ENCODE data around the gene FRMD8.

The FRMD8 gene

DNA sequence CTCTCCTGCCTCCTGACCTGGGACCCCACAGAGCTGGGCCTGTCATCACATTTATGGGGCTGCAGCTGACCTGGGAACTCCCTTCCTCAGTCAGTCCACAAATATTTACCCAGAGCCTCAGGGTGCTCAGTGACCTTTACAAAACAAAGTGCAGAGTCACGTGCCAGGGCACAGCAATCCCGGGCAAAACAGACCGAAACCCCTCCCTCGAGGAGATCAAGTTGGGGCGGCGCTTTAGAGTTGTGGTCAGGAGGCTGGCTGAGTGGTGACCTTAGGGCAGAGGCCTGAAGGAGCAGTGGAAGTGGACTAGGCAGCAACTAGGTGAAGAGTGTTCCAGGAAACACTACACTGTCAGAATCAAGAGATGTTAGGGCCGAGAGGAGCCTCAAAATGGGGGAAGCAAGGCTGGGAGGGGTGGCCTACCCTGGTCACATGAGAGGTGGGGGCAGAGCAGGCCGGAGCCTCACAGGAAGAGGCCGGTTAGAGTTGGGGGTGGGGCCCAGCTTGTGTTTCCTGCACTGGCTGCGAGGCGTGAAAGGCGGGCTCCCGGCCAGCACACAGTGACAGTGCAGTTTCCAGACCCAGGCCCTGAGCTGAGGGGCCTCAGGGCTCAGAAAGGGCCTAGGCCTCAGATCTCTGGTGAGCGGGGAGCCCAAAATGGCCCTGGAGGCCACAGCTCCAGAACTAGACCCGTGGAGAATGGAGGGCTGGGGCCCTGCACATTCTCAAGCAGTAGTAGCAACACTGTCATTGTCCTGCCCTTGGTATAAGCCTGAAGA is 32.4 kb downstream of the FRMD8 start:
- TF ChIP-seq GATA1 (IDR thresholded peaks at IDR 0.05; ENCODE audit: low read depth, low read length) (no peak), POLR2A (IDR thresholded peaks at IDR 0.05; ENCODE audit: low read length) (peak; percentile 92)
- peak; percentile 100 for DNase-seq

DNA sequence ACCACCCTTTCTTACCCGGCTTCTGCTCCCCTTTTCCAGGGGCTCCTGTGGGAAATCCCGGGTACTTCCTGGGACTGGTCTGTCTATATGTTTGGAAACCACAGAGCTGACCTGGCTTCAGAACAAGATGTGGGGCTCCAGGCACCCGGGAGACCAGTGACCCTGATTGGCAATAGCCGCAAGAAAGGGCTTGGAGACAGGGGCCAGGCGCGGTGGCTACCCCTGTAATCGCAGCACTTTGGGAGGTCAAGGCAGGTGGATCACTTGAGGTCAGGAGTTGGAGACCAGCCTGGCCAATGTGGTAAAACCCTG is 33.0 kb downstream of the FRMD8 start:
- DNase-seq: no peak
- TF ChIP-seq GATA1 (IDR thresholded peaks at IDR 0.05; ENCODE audit: low read depth, low read length): no peak
- TF ChIP-seq POLR2A (IDR thresholded peaks at IDR 0.05; ENCODE audit: low read length): no peak

DNA sequence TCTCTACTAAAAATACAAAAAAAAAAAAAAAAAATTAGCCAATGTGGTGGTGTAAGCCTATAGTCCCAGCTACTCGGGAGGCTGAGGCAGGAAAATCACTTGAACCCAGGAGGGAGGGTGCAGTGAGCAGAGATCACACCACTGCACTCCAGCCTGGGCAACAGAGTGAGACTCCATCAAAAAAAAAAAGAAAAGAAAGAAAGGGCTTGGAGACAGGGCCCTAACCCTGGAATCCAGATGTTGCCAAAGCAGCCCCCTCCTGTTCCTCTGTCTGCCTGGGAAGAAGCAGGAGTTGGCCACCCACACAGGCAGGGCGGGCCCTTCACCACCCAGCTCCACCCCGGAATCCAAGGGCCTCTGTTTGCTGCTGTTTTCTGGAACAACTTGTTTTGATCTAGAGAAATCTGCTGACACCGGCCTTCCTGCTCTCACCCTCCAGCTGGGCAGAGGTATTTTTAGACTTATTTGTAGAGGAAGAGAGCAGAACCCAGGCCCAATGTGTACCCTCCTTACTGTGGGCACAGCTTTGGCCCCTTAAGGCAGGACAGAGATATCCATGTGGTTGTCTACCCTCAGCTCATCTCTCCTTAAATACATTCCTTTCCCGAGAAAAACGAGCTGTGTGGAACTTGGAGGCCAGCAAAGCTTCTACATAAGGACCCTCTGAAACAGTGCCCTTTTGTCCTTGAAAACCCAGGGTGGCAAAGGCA is 33.5 kb downstream of the FRMD8 start:
- TF ChIP-seq GATA1 (IDR thresholded peaks at IDR 0.05; ENCODE audit: low read depth, low read length) (no peak), POLR2A (IDR thresholded peaks at IDR 0.05; ENCODE audit: low read length) (peak; percentile 83)
- DNase-seq: peak; percentile 86 to 93

DNA sequence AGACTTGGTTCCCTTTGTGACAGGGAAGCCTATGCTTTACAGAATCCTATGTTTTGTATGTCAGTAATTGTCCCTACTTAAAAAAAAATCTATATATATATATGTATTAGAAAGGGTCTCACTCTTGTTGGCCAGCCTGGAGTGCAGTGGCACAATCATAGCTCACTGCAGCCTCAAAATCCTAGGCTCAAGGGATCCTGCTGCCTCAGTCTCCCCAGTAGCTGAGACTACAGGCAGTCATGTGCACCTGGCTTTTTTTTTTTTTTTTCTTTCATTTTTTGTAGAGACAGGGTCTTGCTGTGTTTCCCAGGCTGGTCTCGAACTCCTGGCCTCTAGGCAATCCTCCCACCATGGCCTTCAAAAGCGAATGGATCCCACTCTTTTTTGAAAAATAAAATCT is 34.1 kb downstream of the FRMD8 start:
- DNase-seq: no peak
- TF ChIP-seq POLR2A (IDR thresholded peaks at IDR 0.05; ENCODE audit: low read length) (no peak), GATA1 (IDR thresholded peaks at IDR 0.05; ENCODE audit: low read depth, low read length) (no peak)

DNA sequence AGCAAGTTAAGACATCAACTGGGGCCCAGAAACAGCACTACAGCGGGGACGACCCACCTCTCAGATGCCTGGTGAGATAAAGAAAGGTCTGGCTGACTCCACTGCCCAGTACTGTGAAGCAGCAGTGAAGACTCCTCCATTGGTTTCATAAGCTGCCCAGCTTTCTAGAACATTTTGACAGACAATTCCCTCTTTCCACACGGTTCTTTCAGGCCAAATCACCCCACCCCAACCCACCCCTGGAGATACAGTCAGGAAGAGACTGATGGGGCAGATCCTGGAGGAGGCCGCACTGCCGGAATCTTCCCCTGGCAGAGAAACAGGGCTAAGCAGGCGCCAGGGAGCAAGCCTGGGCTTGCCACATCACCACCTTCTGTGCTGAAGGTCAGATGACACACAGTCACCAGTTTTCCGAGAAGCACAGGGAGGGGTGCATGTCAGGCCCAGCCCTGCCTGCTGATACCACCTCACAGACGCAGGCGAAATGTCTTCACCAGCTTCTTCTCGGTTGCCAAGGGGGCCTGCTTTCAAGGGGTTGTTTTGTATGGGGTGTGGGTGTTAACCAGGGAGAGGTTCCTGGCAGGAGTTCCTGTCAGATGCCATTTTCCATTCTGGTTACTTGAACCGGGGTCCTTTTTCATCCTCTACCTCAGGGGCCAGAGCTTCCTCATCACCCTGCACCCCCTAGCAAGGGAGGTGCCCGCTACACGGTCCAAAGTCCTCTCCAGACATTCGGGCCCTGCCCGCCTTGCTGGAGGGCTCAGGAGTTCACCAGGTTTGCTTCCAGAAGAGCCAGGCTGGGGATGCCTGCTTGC is 34.7 kb downstream of the FRMD8 start:
- no peak for TF ChIP-seq GATA1 (IDR thresholded peaks at IDR 0.05; ENCODE audit: low read depth, low read length)
- TF ChIP-seq POLR2A (IDR thresholded peaks at IDR 0.05; ENCODE audit: low read length): peak; percentile 97
- peak; percentile 98 for DNase-seq

DNA sequence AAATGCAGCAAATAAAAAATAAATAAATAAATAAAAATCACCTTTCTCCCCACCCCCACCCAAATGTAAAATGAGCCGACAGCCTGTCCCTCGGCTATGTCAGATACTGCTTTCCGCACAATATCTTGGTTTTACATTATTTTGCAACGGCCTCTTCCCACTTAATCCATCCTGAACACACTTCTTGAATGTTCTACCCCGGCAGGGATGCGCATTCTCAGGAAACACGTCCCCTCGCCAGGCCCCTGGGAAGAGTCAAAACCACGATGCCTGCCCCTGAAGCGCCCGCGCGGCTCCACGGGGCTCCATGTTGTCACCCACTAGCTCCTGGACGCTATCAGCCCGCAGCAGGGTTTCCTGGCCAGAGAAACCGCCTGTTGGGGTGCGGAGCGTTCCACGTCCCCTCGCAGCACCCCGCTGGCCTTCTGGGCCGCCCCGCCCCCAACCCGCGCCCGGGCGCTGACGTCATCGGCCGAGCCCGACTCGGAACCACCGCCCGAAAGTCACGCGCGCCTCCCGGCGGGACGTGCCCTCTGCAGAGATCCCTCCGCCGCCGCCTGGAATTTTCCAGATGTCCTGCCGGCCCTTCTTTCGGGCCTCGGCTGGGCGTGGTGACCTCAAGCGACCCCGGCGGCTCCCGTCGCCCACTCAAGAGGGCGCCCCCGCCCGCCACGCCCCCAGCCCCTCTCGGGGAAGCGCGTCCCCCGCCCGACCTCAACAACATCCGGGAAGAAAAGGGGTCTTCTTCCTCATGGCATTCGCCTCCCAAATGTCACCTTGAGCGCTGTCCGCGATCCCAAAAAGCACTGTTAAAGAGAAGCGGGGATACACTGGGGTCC is 35.6 kb downstream of the FRMD8 start:
- TF ChIP-seq POLR2A (IDR thresholded peaks at IDR 0.05; ENCODE audit: low read length): no peak
- TF ChIP-seq GATA1 (IDR thresholded peaks at IDR 0.05; ENCODE audit: low read depth, low read length): peak; percentile 63
- peak; percentile 99 to 100 for DNase-seq

DNA sequence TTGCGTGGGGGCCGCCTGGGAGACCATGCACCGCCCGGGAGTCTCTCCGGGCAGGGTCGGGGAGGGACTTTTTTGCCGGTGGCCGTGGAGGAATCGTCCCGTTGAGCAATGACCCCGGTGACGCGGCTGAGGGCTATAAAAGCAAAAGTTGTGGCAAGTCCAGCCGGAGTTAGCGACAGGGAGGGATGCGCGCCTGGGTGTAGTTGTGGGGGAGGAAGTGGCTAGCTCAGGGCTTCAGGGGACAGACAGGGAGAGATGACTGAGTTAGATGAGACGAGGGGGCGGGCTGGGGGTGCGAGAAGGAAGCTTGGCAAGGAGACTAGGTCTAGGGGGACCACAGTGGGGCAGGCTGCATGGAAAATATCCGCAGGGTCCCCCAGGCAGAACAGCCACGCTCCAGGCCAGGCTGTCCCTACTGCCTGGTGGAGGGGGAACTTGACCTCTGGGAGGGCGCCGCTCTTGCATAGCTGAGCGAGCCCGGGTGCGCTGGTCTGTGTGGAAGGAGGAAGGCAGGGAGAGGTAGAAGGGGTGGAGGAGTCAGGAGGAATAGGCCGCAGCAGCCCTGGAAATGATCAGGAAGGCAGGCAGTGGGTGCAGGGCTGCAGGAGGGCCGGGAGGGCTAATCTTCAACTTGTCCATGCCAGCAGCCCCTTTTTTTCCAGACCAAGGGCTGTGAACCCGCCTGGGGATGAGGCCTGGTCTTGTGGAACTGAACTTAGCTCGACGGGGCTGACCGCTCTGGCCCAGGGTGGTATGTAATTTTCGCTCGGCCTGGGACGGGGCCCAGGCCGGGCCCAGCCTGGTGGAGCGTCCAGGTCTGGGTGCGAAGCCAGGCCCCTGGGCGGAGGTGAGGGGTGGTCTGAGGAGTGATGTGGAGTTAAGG is 36.4 kb downstream of the FRMD8 start, which contains the start of gene NEAT1:
TSS of gene NEAT1 (plus strand) at position 166 of the 883 bp plus-strand sequence.
- TF ChIP-seq POLR2A (IDR thresholded peaks at IDR 0.05; ENCODE audit: low read length) (peak; percentile 100), GATA1 (IDR thresholded peaks at IDR 0.05; ENCODE audit: low read depth, low read length) (no peak)
- DNase-seq: peak; percentile 94 to 98

DNA sequence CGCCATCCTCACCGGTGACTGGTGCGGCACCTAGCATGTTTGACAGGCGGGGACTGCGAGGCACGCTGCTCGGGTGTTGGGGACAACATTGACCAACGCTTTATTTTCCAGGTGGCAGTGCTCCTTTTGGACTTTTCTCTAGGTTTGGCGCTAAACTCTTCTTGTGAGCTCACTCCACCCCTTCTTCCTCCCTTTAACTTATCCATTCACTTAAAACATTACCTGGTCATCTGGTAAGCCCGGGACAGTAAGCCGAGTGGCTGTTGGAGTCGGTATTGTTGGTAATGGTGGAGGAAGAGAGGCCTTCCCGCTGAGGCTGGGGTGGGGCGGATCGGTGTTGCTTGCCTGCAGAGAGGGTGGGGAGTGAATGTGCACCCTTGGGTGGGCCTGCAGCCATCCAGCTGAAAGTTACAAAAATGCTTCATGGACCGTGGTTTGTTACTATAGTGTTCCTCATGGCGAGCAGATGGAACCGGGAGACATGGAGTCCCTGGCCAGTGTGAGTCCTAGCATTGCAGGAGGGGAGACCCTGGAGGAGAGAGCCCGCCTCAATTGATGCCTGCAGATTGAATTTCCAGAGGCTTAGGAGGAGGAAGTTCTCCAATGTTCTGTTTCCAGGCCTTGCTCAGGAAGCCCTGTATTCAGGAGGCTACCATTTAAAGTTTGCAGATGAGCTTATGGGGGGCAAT is 37.2 kb downstream of the FRMD8 start:
- TF ChIP-seq POLR2A (IDR thresholded peaks at IDR 0.05; ENCODE audit: low read length) (peak; percentile 64), GATA1 (IDR thresholded peaks at IDR 0.05; ENCODE audit: low read depth, low read length) (no peak)

DNA sequence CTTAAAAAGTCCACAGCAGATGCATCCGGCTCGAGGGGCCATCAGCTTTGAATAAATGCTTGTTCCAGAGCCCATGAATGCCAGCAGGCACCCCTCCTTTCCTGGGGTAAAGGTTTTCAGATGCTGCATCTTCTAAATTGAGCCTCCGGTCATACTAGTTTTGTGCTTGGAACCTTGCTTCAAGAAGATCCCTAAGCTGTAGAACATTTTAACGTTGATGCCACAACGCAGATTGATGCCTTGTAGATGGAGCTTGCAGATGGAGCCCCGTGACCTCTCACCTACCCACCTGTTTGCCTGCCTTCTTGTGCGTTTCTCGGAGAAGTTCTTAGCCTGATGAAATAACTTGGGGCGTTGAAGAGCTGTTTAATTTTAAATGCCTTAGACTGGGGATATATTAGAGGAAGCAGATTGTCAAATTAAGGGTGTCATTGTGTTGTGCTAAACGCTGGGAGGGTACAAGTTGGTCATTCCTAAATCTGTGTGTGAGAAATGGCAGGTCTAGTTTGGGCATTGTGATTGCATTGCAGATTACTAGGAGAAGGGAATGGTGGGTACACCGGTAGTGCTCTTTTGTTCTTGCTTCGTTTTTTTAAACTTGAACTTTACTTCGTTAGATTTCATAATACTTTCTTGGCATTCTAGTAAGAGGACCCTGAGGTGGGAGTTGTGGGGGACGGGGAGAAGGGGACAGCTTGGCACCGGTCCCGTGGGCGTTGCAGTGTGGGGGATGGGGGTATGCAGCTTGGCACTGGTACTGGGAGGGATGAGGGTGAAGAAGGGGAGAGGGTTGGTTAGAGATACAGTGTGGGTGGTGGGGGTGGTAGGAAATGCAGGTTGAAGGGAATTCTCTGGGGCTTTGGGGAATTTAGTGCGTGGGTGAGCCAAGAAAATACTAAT is 38.0 kb downstream of the FRMD8 start:
- DNase-seq: peak; percentile 72 to 86
- TF ChIP-seq GATA1 (IDR thresholded peaks at IDR 0.05; ENCODE audit: low read depth, low read length) (no peak), POLR2A (IDR thresholded peaks at IDR 0.05; ENCODE audit: low read length) (peak; percentile 61)

More for the DNA sequence above, 37.2 kb downstream of the FRMD8 start:
- DNase-seq: peak; percentile 71 to 88

DNA sequence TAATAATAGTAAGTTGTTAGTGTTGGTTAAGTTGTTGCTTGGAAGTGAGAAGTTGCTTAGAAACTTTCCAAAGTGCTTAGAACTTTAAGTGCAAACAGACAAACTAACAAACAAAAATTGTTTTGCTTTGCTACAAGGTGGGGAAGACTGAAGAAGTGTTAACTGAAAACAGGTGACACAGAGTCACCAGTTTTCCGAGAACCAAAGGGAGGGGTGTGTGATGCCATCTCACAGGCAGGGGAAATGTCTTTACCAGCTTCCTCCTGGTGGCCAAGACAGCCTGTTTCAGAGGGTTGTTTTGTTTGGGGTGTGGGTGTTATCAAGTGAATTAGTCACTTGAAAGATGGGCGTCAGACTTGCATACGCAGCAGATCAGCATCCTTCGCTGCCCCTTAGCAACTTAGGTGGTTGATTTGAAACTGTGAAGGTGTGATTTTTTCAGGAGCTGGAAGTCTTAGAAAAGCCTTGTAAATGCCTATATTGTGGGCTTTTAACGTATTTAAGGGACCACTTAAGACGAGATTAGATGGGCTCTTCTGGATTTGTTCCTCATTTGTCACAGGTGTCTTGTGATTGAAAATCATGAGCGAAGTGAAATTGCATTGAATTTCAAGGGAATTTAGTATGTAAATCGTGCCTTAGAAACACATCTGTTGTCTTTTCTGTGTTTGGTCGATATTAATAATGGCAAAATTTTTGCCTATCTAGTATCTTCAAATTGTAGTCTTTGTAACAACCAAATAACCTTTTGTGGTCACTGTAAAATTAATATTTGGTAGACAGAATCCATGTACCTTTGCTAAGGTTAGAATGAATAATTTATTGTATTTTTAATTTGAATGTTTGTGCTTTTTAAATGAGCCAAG is 38.9 kb downstream of the FRMD8 start:
- DNase-seq: peak; percentile 90 to 95
- peak; percentile 85 for TF ChIP-seq POLR2A (IDR thresholded peaks at IDR 0.05; ENCODE audit: low read length)
- no peak for TF ChIP-seq GATA1 (IDR thresholded peaks at IDR 0.05; ENCODE audit: low read depth, low read length)

All from erythroblast (primary cell).